HepG2 (cell line): Measurements from ENCODE around the gene BEAN1. TPM values are rescaled to one million over a fixed set of nuclear protein-coding genes. Genes with fewer than 3 reads are reported as not detected.

Experiments used
- ATAC-seq: fragments of 200-7000 bp; cut with Tn5 transposase; 3 replicates; pipeline ENCODE4 v1.9.1; 2020; ENCODE audit warnings: mild to moderate bottlenecking, moderate library complexity
- BruUV-seq: library from RNA; stranded (reverse); fragments of 400-500 nt; replicated peaks from 2 replicates; lab custom pipeline; 2021; lab: Mats Ljungman, UMichigan
- CTCF ChIA-PET: fragments of 300-600 bp; formaldehyde crosslinking; extraction: SDS; loops from one replicate; lab custom pipeline; 2021; ENCODE audit warnings: low total read pairs, inconsistent platforms, low intra/inter-chr PET ratio; lab: Yijun Ruan, JAX
- POLR2A ChIA-PET: fragments of 350-600 bp; sonication (Branson Sonifier 250); formaldehyde crosslinking; loops from one replicate; lab custom pipeline; 2020; ENCODE audit warnings: antibody characterized with exemption, inconsistent platforms; lab: Yijun Ruan, JAX
- DNase-seq: peaks from one replicate; pipeline ENCODE4 v3.0.0-alpha.2; 2015; ENCODE audit warnings: low spot score
- FAIRE-seq: peaks from 3 replicates; lab custom pipeline; 2011; peaks lifted over from hg19 to GRCh38; lab: Jason Lieb, UNC
- H2AFZ ChIP-seq: one replicate; pipeline ENCODE4 v1.6.1; 2011; ENCODE audit warnings: low read length, inconsistent platforms
- H3K27ac ChIP-seq: fragments of 300-600 bp; 3 replicates; pipeline ENCODE4 v1.8.0; 2011; ENCODE audit warnings: mixed run types, mild to moderate bottlenecking, mixed read lengths, low read length, inconsistent platforms; ENCODE audit not compliant: insufficient read depth; ENCODE audit errors: extremely low read length
- H3K27me3 ChIP-seq, 2 experiments: fragments of 200-600 bp in 1 of 2; 2 replicates in 1 of 2; 3 replicates in 1 of 2; pipeline versions ENCODE4 v1.6.0 to v1.8.0; 2011; ENCODE audit warnings: low read length in 2 of 2, mild to moderate bottlenecking in 2 of 2, moderate library complexity in 2 of 2, inconsistent platforms in 1 of 2; ENCODE audit not compliant: insufficient read depth in 2 of 2, control insufficient read depth in 1 of 2
- H3K36me3 ChIP-seq, 2 experiments: fragments of 200-600 bp in 1 of 2; replicated peaks in 1 of 2; 2 replicates in 1 of 2; 3 replicates in 1 of 2; pipeline versions ENCODE4 v1.5.1 to v1.8.0; 2011; ENCODE audit warnings: low read length in 2 of 2, inconsistent platforms in 1 of 2; ENCODE audit not compliant: insufficient read depth in 2 of 2, control insufficient read depth in 1 of 2
- H3K4me1 ChIP-seq: 2 replicates; pipeline ENCODE4 v1.5.1; 2012; ENCODE audit warnings: low read length, inconsistent platforms; ENCODE audit not compliant: insufficient read depth
- H3K4me2 ChIP-seq: 2 replicates; pipeline ENCODE4 v1.6.0; 2011; ENCODE audit warnings: low read depth, low read length, inconsistent platforms
- H3K4me3 ChIP-seq, 3 experiments: fragments of 200-600 bp in 1 of 3; sonication (generic), shearing (Covaris generic) in 1 of 3; replicated peaks in 1 of 3; 2 replicates each; pipeline ENCODE4 v1.5.1; 2011 to 2016; ENCODE audit warnings: low read length in 3 of 3, inconsistent platforms in 2 of 3, low read depth in 2 of 3, mild to moderate bottlenecking in 2 of 3, control low read depth in 1 of 3, mixed read lengths in 1 of 3; ENCODE audit not compliant: insufficient read depth in 1 of 3
- H3K79me2 ChIP-seq: one replicate; pipeline ENCODE4 v1.6.1; 2011; ENCODE audit warnings: low read length, inconsistent platforms; ENCODE audit not compliant: insufficient read depth
- H3K9ac ChIP-seq: 2 replicates; pipeline ENCODE4 v1.6.0; 2011; ENCODE audit warnings: mild to moderate bottlenecking, low read depth, low read length, inconsistent platforms; ENCODE audit not compliant: insufficient read depth
- H3K9me3 ChIP-seq: 2 replicates; pipeline ENCODE4 v1.5.1; 2012; ENCODE audit warnings: mild to moderate bottlenecking, low read length
- H4K20me1 ChIP-seq: 2 replicates; pipeline ENCODE4 v1.6.0; 2011; ENCODE audit warnings: inconsistent platforms, mild to moderate bottlenecking, low read length, moderate library complexity; ENCODE audit not compliant: insufficient read depth
- ARID5B ChIP-seq: IDR thresholded peaks from 2 replicates; pipeline ENCODE4 v1.4.0; 2020; ENCODE audit warnings: mild to moderate bottlenecking, missing genetic modification reagents
- BHLHE40 ChIP-seq: IDR thresholded peaks from 2 replicates; pipeline ENCODE4 v1.6.1; 2011; ENCODE audit warnings: low read length, improper control_type of control experiment
- DBP ChIP-seq: sonication (generic); formaldehyde crosslinking; IDR thresholded peaks from 2 replicates; pipeline ENCODE4 v1.4.0; 2020; ENCODE audit warnings: missing genetic modification reagents; ENCODE audit errors: not compliant biosample characterization
- ELF4 ChIP-seq: sonication (generic); formaldehyde crosslinking; IDR thresholded peaks from 2 replicates; pipeline ENCODE4 v1.5.0; 2020; ENCODE audit warnings: missing genetic modification reagents, mild to moderate bottlenecking, moderate library complexity, borderline replicate concordance
- GATAD2A ChIP-seq: IDR thresholded peaks from 2 replicates; pipeline ENCODE4 v1.6.1; 2016
- NR2F1 ChIP-seq, 2 experiments: fragments of 450-650 bp in 1 of 2; formaldehyde crosslinking in 1 of 2; IDR thresholded peaks; 2 replicates each; pipeline versions ENCODE4 v1.5.0 to v1.6.1; 2016 to 2020; ENCODE audit warnings: mild to moderate bottlenecking in 1 of 2, missing compliant biosample characterization in 1 of 2, missing genetic modification reagents in 1 of 2, moderate library complexity in 1 of 2
- PBX2 ChIP-seq: IDR thresholded peaks from 2 replicates; pipeline ENCODE4 v1.6.1; 2016; ENCODE audit warnings: control low read depth
- PCBP2 ChIP-seq: fragments of 200-400 bp; formaldehyde crosslinking; optimal IDR thresholded peaks from 2 replicates; pipeline ENCODE3; 2018; ENCODE audit warnings: low read length, low read depth; ENCODE audit not compliant: poor library complexity, severe bottlenecking
- TAF15 ChIP-seq: fragments of 200-400 bp; formaldehyde crosslinking; IDR thresholded peaks from one replicate; pipeline ENCODE4 v1.6.1; 2018; ENCODE audit warnings: mild to moderate bottlenecking, low read depth, low read length; ENCODE audit not compliant: poor library complexity, severe bottlenecking
- ZNF232 ChIP-seq: sonication (generic); formaldehyde crosslinking; IDR thresholded peaks from 2 replicates; pipeline ENCODE4 v1.4.0; 2020; ENCODE audit warnings: missing genetic modification reagents, borderline replicate concordance
- ZNF253 ChIP-seq: sonication (generic); formaldehyde crosslinking; IDR thresholded peaks from 2 replicates; pipeline ENCODE4 v1.8.0; 2022; ENCODE audit warnings: mild to moderate bottlenecking, missing genetic modification reagents, borderline replicate concordance
- ZNF256 ChIP-seq: sonication (generic); formaldehyde crosslinking; conservative IDR thresholded peaks from 2 replicates; pipeline ENCODE4 v1.4.0; 2020; ENCODE audit warnings: missing genetic modification reagents
- ZNF460 ChIP-seq: sonication (generic); formaldehyde crosslinking; IDR thresholded peaks from 2 replicates; pipeline ENCODE4 v1.5.1; 2020; ENCODE audit warnings: missing genetic modification reagents, mild to moderate bottlenecking, borderline replicate concordance
- ZNF574 ChIP-seq: sonication (generic); formaldehyde crosslinking; IDR thresholded peaks from 2 replicates; pipeline ENCODE4 v1.4.0; 2020; ENCODE audit warnings: missing genetic modification reagents
- ZSCAN22 ChIP-seq: sonication (generic); formaldehyde crosslinking; IDR thresholded peaks from 2 replicates; pipeline ENCODE4 v1.4.0; 2020; ENCODE audit warnings: mild to moderate bottlenecking, missing genetic modification reagents
- WGBS: methylation state at CpG from one replicate; pipeline ENCODE4 v1.1.6; 2017; ENCODE audit warnings: low lambda C conversion rate; 5-methylcytosine and 5-hydroxymethylcytosine counted together
- in situ Hi-C: cut with HindIII; loops from 2 replicates; pipeline ENCODE4 v1.10.0; 2017; ENCODE audit warnings: low pct_unique_long_range_greater_than_20kb; ENCODE audit not compliant: extremely low pct_ligation_motif_present
- intact Hi-C: fragments of 100-400 bp; cut with micrococcal nuclease; formaldehyde crosslinking; loops from one replicate; pipeline ENCODE4 v1.10.0; 2022; ENCODE audit not compliant: unreplicated experiment
- polyA plus RNA-seq, 8 experiments: library from polyadenylated mRNA; depleted of rRNA in 3 of 8; stranded (reverse) in 7 of 8; unstranded in 1 of 8; fragments of >200 nt; fragmentation: Illumina TruSeq in 4 of 8; extraction: Trizol in 4 of 8; gene quantifications; 2 replicates each; pipeline versions ENCODE4 v1.2.1 to v1.2.3, GENCODE V29; 2011 to 2016; ENCODE audit warnings: low read depth in 4 of 8, missing spikeins in 1 of 8, mixed read lengths in 1 of 8; ENCODE audit not compliant: insufficient read depth in 1 of 8
- total RNA-seq, 5 experiments: library from RNA; depleted of rRNA; stranded (reverse); fragments of >200 nt; fragmentation: Illumina TruSeq; extraction: Trizol; gene quantifications; 2 replicates each; pipeline ENCODE4 v1.2.3, GENCODE V29; 2016; ENCODE audit warnings: low read depth in 1 of 5

Gene BEAN1
- total and polyA plus RNA-seq, 2 of the 13 experiments (the other 11 are each of a cell fraction or from before 2014, with no cell fraction given): 0.53 to 1.4 TPM

- H3K9ac ChIP-seq: peak overlapping the region; percentile 48
- H3K4me3 ChIP-seq: peak overlapping the region in 1 of 3 experiments; percentile 15; a peak in 1 of 6 replicates
- ATAC-seq: peak; percentile 50
- peak overlapping the region; percentile 71 for H3K27ac ChIP-seq
- peaks cover 3 to 5% of the 10 kb centered on the region in 2 experiments; a peak in 3 of 5 replicates for H3K36me3 ChIP-seq
- H2AFZ ChIP-seq: no peak overlapping the region
- ChIA-PET POLR2A (interaction anchor here (1.4 to 2.2 kb wide), 3 partner anchors 11 to 39 kb away, joined by 5 to 10 read pairs (median 6); partner anchors contain the start of genes CKLF and TK2), CTCF (no interaction called here)
- BruUV-seq: no TSS peak
- H3K4me1 ChIP-seq: peaks cover 62% of the 10 kb centered on the region
- no peaks in the 10 kb centered on the region for H3K79me2 ChIP-seq
- no peaks in the 10 kb centered on the region for H3K9me3 ChIP-seq
- WGBS: 38% methylated on average over 7 of the region's 8 CpGs
- in situ Hi-C loops: no loop called here
- no peaks in the 10 kb centered on the region for H3K27me3 ChIP-seq
- peak; percentile 93 for DNase-seq
- no peaks in the 10 kb centered on the region for H4K20me1 ChIP-seq
- H3K4me2 ChIP-seq: peak overlapping the region; percentile 46
- FAIRE-seq: peak; percentile 87
- intact Hi-C loops: no loop called here
- TF ChIP-seq ZNF460 (CRISPR knock-in tag) (no peak), ARID5B (peak; percentile 79), ZNF256 (CRISPR knock-in tag) (no peak), BHLHE40 (no peak), ZSCAN22 (no peak), ZNF253 (CRISPR knock-in tag) (no peak), PBX2 (CRISPR knock-in tag) (no peak), TAF15 (no peak), DBP (CRISPR knock-in tag) (no peak), ELF4 (CRISPR knock-in tag) (no peak), GATAD2A (CRISPR knock-in tag) (0 out of 2 replicates have a peak, but pooled peaks have one; percentile 39), ZNF232 (CRISPR knock-in tag) (no peak), NR2F1 (CRISPR knock-in tag; IDR thresholded peaks at IDR 0.05) (0 out of 4 replicates have a peak, but pooled peaks of 1 of the 2 experiments have one; percentile 28), ZNF574 (no peak; the same call in 1 of the 2 replicates), PCBP2 (no peak)
These were observed 86.1 kb downstream of the BEAN1 start for GRCh38 chr16:66513111-66513723.
